Endothelial cell (in vitro differentiated cells): ENCODE data around the gene KSR2. TPM values are rescaled to one million over a fixed set of nuclear protein-coding genes. Genes with fewer than 3 reads are reported as not detected.
"Not testable (repeated sequence)": the region's sequence is repeated elsewhere in the genome, so short reads cannot be mapped to it uniquely, and the experiment has no call there.

Experiments
- DNase-seq: peaks from one replicate; pipeline ENCODE4 v3.0.0; 2021; ENCODE audit warnings: low spot score
- H3K27ac Mint-ChIP-seq: one replicate; pipeline ENCODE4 v1.8.0; 2021; ENCODE audit warnings: mixed read lengths, inconsistent platforms; ENCODE audit not compliant: unreplicated experiment
- H3K27me3 Mint-ChIP-seq: one replicate; pipeline ENCODE4 v1.8.0; 2021; ENCODE audit warnings: mild to moderate bottlenecking, moderate library complexity, mixed read lengths, inconsistent platforms; ENCODE audit not compliant: unreplicated experiment
- H3K36me3 Mint-ChIP-seq: one replicate; pipeline ENCODE4 v1.8.0; 2021; ENCODE audit warnings: mild to moderate bottlenecking, low read depth, mixed read lengths, inconsistent platforms; ENCODE audit not compliant: unreplicated experiment
- H3K4me1 Mint-ChIP-seq: one replicate; pipeline ENCODE4 v1.8.0; 2021; ENCODE audit warnings: mild to moderate bottlenecking, mixed read lengths, inconsistent platforms; ENCODE audit not compliant: unreplicated experiment
- H3K4me3 Mint-ChIP-seq: one replicate; pipeline ENCODE4 v1.8.0; 2021; ENCODE audit warnings: mild to moderate bottlenecking, mixed read lengths, inconsistent platforms; ENCODE audit not compliant: unreplicated experiment
- H3K9me3 Mint-ChIP-seq: one replicate; pipeline ENCODE4 v1.8.0; 2021; ENCODE audit warnings: mixed read lengths, inconsistent platforms; ENCODE audit not compliant: unreplicated experiment
- CTCF ChIP-seq: fragments of 200-600 bp; sonication (generic); IDR thresholded peaks from one replicate; pipeline ENCODE4 v1.5.0; 2021; ENCODE audit warnings: antibody characterized with exemption; ENCODE audit not compliant: unreplicated experiment
- total RNA-seq: library from RNA; stranded (reverse); fragmentation: NEBNext Ultra II Directional; extraction: Animal tissue kit (Norgen Biotek cat#: 25700); gene quantifications from one replicate; pipeline ENCODE4 v1.2.1, GENCODE V29; 2021; ENCODE audit not compliant: unreplicated experiment

KSR2 gene
- total RNA-seq, 1 donor from 2014 or later, result 0.05 TPM

- Mint-ChIP-seq H3K4me1 (no peaks in the 10 kb centered on the region), H3K36me3 (no peaks in the 10 kb centered on the region), H3K9me3 (no peaks in the 10 kb centered on the region), H3K27me3 (peaks cover 5% of the 10 kb centered on the region), H3K27ac (no peak overlapping the region), H3K4me3 (no peak overlapping the region)
- no peak for DNase-seq
- no peak for TF ChIP-seq CTCF
These were observed 101.4 kb downstream of the KSR2 start for GRCh38 chr12:117867348-117867747.

GRCh38 chr12:117865505-117865904, 103.3 kb downstream of the KSR2 start:
- Mint-ChIP-seq H3K4me3 (no peak overlapping the region), H3K4me1 (no peaks in the 10 kb centered on the region), H3K9me3 (no peaks in the 10 kb centered on the region), H3K27ac (no peak overlapping the region), H3K36me3 (no peaks in the 10 kb centered on the region), H3K27me3 (peaks cover 4% of the 10 kb centered on the region)
- DNase-seq, result no peak
- TF ChIP-seq CTCF, result no peak

GRCh38 chr12:117863002-117863709, 105.6 kb downstream of the KSR2 start:
- H3K36me3 Mint-ChIP-seq, result no peaks in the 10 kb centered on the region
- no peak overlapping the region for H3K27ac Mint-ChIP-seq
- no peaks in the 10 kb centered on the region for H3K4me1 Mint-ChIP-seq
- TF ChIP-seq CTCF, result no peak
- H3K27me3 Mint-ChIP-seq, result peaks cover 4% of the 10 kb centered on the region
- no peak for DNase-seq
- H3K4me3 Mint-ChIP-seq, result no peak overlapping the region
- no peaks in the 10 kb centered on the region for H3K9me3 Mint-ChIP-seq

- Mint-ChIP-seq H3K9me3 (no peaks in the 10 kb centered on the region), H3K4me3 (no peak overlapping the region), H3K36me3 (no peaks in the 10 kb centered on the region), H3K27ac (no peak overlapping the region), H3K27me3 (peaks cover 4% of the 10 kb centered on the region), H3K4me1 (no peaks in the 10 kb centered on the region)
- no peak for TF ChIP-seq CTCF
- no peak for DNase-seq
These were observed 107.1 kb downstream of the KSR2 start for GRCh38 chr12:117861691-117862090.

- not testable (repeated sequence) for DNase-seq, H3K9me3 Mint-ChIP-seq, H3K4me1 Mint-ChIP-seq, H3K4me3 Mint-ChIP-seq, H3K27ac Mint-ChIP-seq, H3K27me3 Mint-ChIP-seq, H3K36me3 Mint-ChIP-seq
These were observed 108.0 kb downstream of the KSR2 start for GRCh38 chr12:117860787-117861290.
